Activated CD8-positive, alpha-beta memory T cell treated with anti-CD3 and anti-CD28 coated beads for 1 hour (primary cell): Measurements from ENCODE around the gene BST1.

Source experiments
- DNase-seq, 2 donors: peaks; one replicate each; pipeline ENCODE4 v3.0.0-alpha.2; 2020; ENCODE audit warnings: low read depth in 1 of 2; ENCODE audit errors: extremely low read depth in 1 of 2

BST1 gene

GRCh38 chr4:15776871-15777648 lies 74.2 kb downstream of the BST1 start:
- no peak for DNase-seq

GRCh38 chr4:15777697-15778288 lies 74.9 kb downstream of the BST1 start:
- DNase-seq = no peak

- DNase-seq = peak in 1 of 2 donors; percentile 17
Measured at GRCh38 chr4:15778289-15779241, 75.7 kb downstream of the BST1 start, which contains the start of gene CD38. TSS of gene CD38 (plus strand) at chr4:15778328. CDS start at chr4:15778415, 87 bp downstream.

GRCh38 chr4:15779306-15779705 lies 76.4 kb downstream of the BST1 start:
- DNase-seq = no peak

- no peak for DNase-seq
Measured at GRCh38 chr4:15779809-15780208, 76.9 kb downstream of the BST1 start.

- DNase-seq = no peak
Measured at GRCh38 chr4:15781427-15782095, 78.7 kb downstream of the BST1 start.
